Rectal smooth muscle tissue (tissue), 1 donor: Measurements from ENCODE around the gene NAV2.

Experiments
- H3K27ac ChIP-seq: one replicate; pipeline ENCODE4 v1.7.0; 2013; ENCODE audit warnings: low read depth, low read length, inconsistent platforms
- H3K27me3 ChIP-seq: one replicate; pipeline ENCODE4 v1.7.0; 2013; ENCODE audit warnings: low read length; ENCODE audit not compliant: control insufficient read depth, insufficient read depth
- H3K36me3 ChIP-seq: one replicate; pipeline ENCODE4 v1.7.0; 2013; ENCODE audit warnings: low read length; ENCODE audit not compliant: control insufficient read depth, insufficient read depth
- H3K4me1 ChIP-seq: one replicate; pipeline ENCODE4 v1.7.0; 2013; ENCODE audit warnings: low read length; ENCODE audit not compliant: control insufficient read depth, insufficient read depth
- H3K4me3 ChIP-seq: one replicate; pipeline ENCODE4 v1.7.0; 2013; ENCODE audit warnings: low read length
- H3K9ac ChIP-seq: one replicate; pipeline ENCODE4 v1.7.0; 2013; ENCODE audit warnings: low read length

Gene NAV2

GRCh38 chr11:19712281-19713195, at the start of gene NAV2:
Gene NAV2, plus strand, starts transcription at chr11:19712837. Its CDS starts 859 bp downstream, at chr11:19713696.
- Histone ChIP-seq H3K27me3 (peaks cover 3% of the 10 kb centered on the region), H3K27ac (peak within 1 kb of the TSS; percentile 97), H3K4me3 (peak within 1 kb of the TSS; percentile 87), H3K36me3 (no peaks in the 10 kb centered on the region), H3K9ac (peak within 1 kb of the TSS; percentile 74), H3K4me1 (peaks cover 24% of the 10 kb centered on the region)

DNA sequence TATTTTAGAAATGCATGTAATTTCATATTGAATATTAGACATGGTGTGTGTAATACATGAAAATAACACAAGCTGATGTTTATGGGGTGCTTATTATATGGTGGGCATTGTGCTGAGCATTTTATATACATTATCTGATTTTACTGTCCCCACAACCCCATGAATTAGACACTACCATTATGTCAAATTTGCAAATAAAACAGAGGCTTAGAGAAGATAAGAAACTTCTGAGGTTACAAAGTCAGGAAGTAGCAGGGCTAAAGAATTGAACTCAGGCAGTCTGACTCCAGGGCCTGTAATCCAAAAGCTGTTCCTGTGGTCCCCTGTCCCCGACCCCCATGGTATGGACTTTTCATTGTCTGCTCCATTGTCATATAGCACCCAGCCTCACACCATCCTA, 49.4 kb upstream of the NAV2 start:
- Histone ChIP-seq H3K9ac (no peak overlapping the region), H3K4me1 (peaks cover 6% of the 10 kb centered on the region), H3K27ac (no peak overlapping the region), H3K4me3 (no peak overlapping the region), H3K36me3 (no peaks in the 10 kb centered on the region), H3K27me3 (no peaks in the 10 kb centered on the region)

DNA sequence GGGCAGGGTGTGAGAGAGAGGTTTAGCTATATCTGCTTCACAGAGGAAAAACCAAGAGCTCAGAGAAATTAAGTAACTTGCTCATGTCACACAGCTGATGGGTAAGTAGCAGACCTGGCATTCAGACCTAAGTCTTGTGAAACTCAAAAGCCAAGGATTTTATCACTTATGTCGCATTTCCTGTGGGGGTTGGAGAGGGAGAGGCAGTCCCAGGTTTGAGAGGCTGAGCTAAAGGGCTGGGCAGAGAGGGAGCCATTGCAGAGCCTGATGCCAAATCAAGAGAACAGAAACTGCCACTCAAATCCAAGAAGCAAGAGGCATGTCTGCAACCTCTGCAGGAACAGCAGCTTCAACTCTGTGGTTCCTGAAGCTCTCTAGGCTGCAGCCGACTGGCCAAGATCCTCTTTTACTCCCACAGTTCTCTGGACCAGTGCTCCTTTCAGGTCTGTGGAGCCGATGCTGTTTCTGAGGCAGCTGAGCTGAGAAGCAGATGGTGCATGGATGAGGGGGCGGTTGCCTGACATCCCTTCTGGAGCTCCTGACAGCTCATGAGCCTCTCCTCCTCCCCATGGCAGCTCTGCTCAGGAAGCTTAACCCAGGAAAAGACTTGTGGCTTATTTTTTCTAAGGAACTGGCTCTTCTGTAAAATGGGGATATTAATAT, 47.6 kb upstream of the NAV2 start:
- Histone ChIP-seq H3K27me3 (no peaks in the 10 kb centered on the region), H3K4me1 (peaks cover 7% of the 10 kb centered on the region), H3K27ac (no peak overlapping the region), H3K4me3 (no peak overlapping the region), H3K9ac (no peak overlapping the region), H3K36me3 (no peaks in the 10 kb centered on the region)

- Histone ChIP-seq H3K4me3 (no peak overlapping the region), H3K4me1 (peaks cover 14% of the 10 kb centered on the region), H3K27me3 (no peaks in the 10 kb centered on the region), H3K27ac (no peak overlapping the region), H3K36me3 (no peaks in the 10 kb centered on the region), H3K9ac (no peak overlapping the region)
These were observed 45.7 kb upstream of the NAV2 start for GRCh38 chr11:19666951-19667350.

DNA sequence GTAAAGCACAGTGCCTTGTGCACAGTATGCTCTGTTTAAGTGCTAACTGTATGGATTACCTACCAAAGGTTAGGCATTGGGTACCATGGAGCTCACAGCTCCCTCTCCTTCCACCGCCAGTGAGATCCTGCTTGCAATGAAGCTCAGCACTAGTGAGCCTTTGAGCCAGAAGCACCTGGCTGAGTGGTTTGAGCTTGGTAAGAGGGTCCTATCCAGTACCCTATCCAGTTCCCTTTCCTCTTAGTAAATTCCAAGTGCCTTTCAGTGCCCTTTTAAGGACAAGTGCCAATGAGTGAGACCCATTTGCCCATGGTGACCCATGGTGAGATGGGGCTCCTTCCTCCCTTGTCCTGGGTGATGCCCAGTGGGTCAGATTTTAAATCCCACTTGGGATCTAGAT, 43.1 kb upstream of the NAV2 start:
- H3K27ac ChIP-seq, result no peak overlapping the region

GRCh38 chr11:19670030-19670791, 42.4 kb upstream of the NAV2 start:
- Histone ChIP-seq H3K9ac (no peak overlapping the region), H3K27ac (peak overlapping the region; percentile 42), H3K4me3 (no peak overlapping the region), H3K4me1 (peaks cover 42% of the 10 kb centered on the region), H3K36me3 (no peaks in the 10 kb centered on the region), H3K27me3 (no peaks in the 10 kb centered on the region)

More for the DNA sequence above, 43.1 kb upstream of the NAV2 start:
- H3K9ac ChIP-seq, result no peak overlapping the region
- peaks cover 36% of the 10 kb centered on the region for H3K4me1 ChIP-seq
- no peaks in the 10 kb centered on the region for H3K27me3 ChIP-seq
- H3K36me3 ChIP-seq, result no peaks in the 10 kb centered on the region
- H3K4me3 ChIP-seq, result no peak overlapping the region

- no peak overlapping the region for H3K4me3 ChIP-seq
- H3K27ac ChIP-seq, result peak overlapping the region; percentile 91
- H3K27me3 ChIP-seq, result no peaks in the 10 kb centered on the region
- no peak overlapping the region for H3K9ac ChIP-seq
- H3K4me1 ChIP-seq, result peaks cover 57% of the 10 kb centered on the region
- no peaks in the 10 kb centered on the region for H3K36me3 ChIP-seq
These were observed 39.9 kb upstream of the NAV2 start for GRCh38 chr11:19672586-19673206.

DNA sequence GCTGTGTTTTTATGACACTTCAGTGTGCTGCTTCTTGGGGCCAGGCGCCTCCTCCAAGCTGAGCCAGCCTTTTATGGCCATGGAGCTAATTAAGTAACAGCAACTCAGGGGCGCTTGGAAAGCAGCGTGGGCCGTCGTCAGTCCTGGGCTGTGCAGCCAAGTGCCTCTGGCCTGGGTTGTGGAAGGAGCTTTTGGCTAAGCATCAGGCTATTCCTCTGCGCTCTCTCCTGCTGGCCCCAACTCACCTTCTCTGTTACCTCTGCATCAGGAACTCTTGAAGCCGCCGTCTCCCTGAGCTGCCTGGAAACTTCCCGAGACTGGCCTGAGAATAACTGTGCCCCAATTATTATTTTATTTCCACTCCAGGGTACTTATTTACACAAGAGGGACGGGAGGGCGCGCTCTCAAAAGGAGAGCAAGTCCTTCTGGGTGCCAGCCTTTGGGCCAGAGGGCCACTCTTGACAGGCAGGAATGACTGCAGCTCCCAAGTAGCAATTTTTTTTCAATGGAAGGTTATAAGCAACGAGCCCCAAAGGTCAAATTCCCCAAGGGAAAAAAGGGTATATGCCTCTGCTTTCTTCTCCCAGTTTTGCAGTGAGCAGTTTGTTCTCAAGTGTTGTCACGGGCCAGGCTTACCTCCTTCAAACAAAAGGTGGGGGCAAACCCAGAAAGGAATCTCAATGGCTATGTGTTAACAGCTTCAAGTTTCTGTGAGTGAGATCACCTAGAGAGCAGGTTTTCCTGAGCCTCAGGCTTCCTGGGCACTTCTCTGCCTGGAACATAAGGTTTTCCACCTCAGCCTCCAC, 38.5 kb upstream of the NAV2 start:
- no peaks in the 10 kb centered on the region for H3K27me3 ChIP-seq

DNA sequence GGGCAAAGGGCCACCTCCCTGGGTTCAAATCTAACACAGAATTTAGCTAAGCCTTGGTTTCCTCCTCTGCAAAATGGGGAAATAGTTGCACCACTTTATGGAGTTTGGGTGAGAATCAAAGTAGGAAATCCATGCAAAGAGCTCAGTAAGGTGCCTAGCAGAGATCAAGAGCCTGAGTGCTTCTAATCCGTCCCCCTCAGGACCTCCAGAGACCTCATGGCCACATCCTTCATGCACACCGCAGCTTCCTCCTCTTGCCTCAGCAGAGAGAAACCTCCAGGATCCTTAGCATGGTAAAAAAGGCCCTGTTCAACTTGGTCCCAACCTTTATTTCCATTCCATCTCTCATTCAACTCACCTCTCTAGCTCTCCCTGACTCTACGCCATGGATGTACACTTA, 37.8 kb upstream of the NAV2 start:
- peaks cover 66% of the 10 kb centered on the region for H3K4me1 ChIP-seq
- no peaks in the 10 kb centered on the region for H3K27me3 ChIP-seq
- H3K4me3 ChIP-seq, result no peak overlapping the region
- peak overlapping the region; percentile 91 for H3K27ac ChIP-seq
- H3K9ac ChIP-seq, result no peak overlapping the region
- H3K36me3 ChIP-seq, result no peaks in the 10 kb centered on the region

More for the DNA sequence above, 38.5 kb upstream of the NAV2 start:
- no peak overlapping the region for H3K4me3 ChIP-seq
- H3K36me3 ChIP-seq, result no peaks in the 10 kb centered on the region
- peaks cover 62% of the 10 kb centered on the region for H3K4me1 ChIP-seq
- peak overlapping the region; percentile 91 for H3K27ac ChIP-seq
- no peak overlapping the region for H3K9ac ChIP-seq

DNA sequence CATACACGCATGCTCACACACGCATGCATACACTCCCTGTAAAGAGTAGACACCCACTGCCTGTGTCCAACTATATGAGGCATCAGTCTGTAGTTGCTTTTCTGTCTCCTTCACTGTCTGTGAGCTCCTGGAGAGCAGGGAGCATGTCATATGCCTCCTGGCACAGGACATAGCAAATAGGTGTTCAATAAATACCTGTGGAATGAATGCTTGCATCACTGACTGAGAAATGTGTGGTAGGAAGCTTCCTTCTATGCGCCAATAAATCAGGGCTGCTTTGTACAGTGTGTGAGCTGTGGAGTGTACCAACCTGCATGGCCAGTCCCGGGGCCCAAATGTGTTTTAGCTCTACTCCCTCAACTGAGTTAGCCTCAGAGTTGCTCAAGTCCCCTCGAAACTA, 37.2 kb upstream of the NAV2 start:
- Histone ChIP-seq H3K4me1 (peaks cover 66% of the 10 kb centered on the region), H3K27ac (peak overlapping the region; percentile 91), H3K36me3 (no peaks in the 10 kb centered on the region), H3K27me3 (no peaks in the 10 kb centered on the region), H3K4me3 (no peak overlapping the region), H3K9ac (no peak overlapping the region)

- H3K27ac ChIP-seq, result peak overlapping the region; percentile 91
These were observed 35.9 kb upstream of the NAV2 start for GRCh38 chr11:19676475-19677380.

More at GRCh38 chr11:19676475-19677380, 35.9 kb upstream of the NAV2 start:
- Histone ChIP-seq H3K9ac (no peak overlapping the region), H3K36me3 (no peaks in the 10 kb centered on the region), H3K4me3 (no peak overlapping the region), H3K4me1 (peaks cover 64% of the 10 kb centered on the region), H3K27me3 (no peaks in the 10 kb centered on the region)
